HG03439 (cell line): ENCODE data around the gene GTF2F2.
A peak's percentile ranks its signal among the peaks of the same experiment; 100 is the strongest.

ENCODE experiments used
- ATAC-seq: cut with Tn5 transposase; IDR thresholded peaks from one replicate; pipeline ENCODE4 v1.9.1; 2021; ENCODE audit warnings: mild to moderate bottlenecking, moderate library complexity; ENCODE audit not compliant: unreplicated experiment

The GTF2F2 gene

GRCh38 chr13:45119991-45120864 is at the start of gene GTF2F2:
Gene GTF2F2 (plus strand): TSS chr13:45120510. CDS start chr13:45120656, 146 bp downstream.
- ATAC-seq, result peak; percentile 85

GRCh38 chr13:45073809-45074208 is 46.5 kb upstream of the GTF2F2 start:
- ATAC-seq, result no peak

- ATAC-seq, result no peak
Observed at GRCh38 chr13:45074721-45075120, 45.6 kb upstream of the GTF2F2 start.

- no peak for ATAC-seq
Observed at GRCh38 chr13:45078003-45078402, 42.3 kb upstream of the GTF2F2 start.

GRCh38 chr13:45082964-45083363 is 37.3 kb upstream of the GTF2F2 start:
- no peak for ATAC-seq

GRCh38 chr13:45084515-45084914 is 35.8 kb upstream of the GTF2F2 start:
- ATAC-seq, result no peak

GRCh38 chr13:45086484-45086883 is 33.8 kb upstream of the GTF2F2 start:
- ATAC-seq, result no peak

- ATAC-seq, result no peak
Observed at GRCh38 chr13:45092663-45093062, 27.6 kb upstream of the GTF2F2 start.

GRCh38 chr13:45100573-45101262 is 19.6 kb upstream of the GTF2F2 start:
- no peak for ATAC-seq

GRCh38 chr13:45101327-45102018 is 18.8 kb upstream of the GTF2F2 start:
- no peak for ATAC-seq

GRCh38 chr13:45102136-45102507 is 18.2 kb upstream of the GTF2F2 start:
- ATAC-seq, result no peak

GRCh38 chr13:45103449-45103848 is 16.9 kb upstream of the GTF2F2 start:
- no peak for ATAC-seq

- no peak for ATAC-seq
Observed at GRCh38 chr13:45104261-45104660, 16.0 kb upstream of the GTF2F2 start.

GRCh38 chr13:45105895-45106294 is 14.4 kb upstream of the GTF2F2 start:
- no peak for ATAC-seq

- ATAC-seq, result no peak
Observed at GRCh38 chr13:45107539-45107938, 12.8 kb upstream of the GTF2F2 start.

- ATAC-seq, result no peak
Observed at GRCh38 chr13:45108716-45109101, 11.6 kb upstream of the GTF2F2 start.

- ATAC-seq, result no peak
Observed at GRCh38 chr13:45109102-45109720, 11.1 kb upstream of the GTF2F2 start.

GRCh38 chr13:45113233-45114224 is 6.8 kb upstream of the GTF2F2 start:
- no peak for ATAC-seq

- ATAC-seq, result no peak
Observed at GRCh38 chr13:45119469-45119990, 780 bp upstream of the GTF2F2 start.
